ENCODE results near the gene IDE. TPM values are rescaled to one million over a fixed set of nuclear protein-coding genes. Genes with fewer than 3 reads are reported as not detected.

The IDE gene
- total and polyA plus RNA-seq, 2 of the 13 experiments (the other 11 are each of a cell fraction or from before 2014, with no cell fraction given): 16.1 to 52.1 TPM

DNA sequence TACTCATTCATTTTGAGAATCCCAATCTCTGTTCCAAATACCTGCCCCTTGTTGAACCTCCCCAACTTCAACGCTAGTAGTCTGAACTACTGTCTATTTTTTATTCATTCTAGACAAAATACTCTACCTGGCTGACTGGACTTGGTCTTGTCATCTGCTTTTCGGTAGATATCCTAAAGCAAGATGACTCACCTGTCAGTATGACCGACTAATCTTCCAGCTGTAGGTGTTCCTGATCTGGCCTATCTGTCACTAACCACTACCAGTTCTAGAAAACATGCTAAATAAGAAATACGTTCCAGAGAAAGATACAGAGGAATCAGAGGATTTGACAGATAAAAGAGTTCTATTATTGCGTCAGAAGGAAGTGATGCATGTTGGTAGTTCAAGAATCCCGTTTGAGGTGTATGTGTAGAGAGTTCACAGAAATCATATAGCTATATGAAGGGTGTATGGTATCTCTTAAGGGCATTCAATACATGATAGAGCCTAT, 81.1 kb downstream of the IDE start:
- ChIA-PET CTCF (ENCODE audit: low intra/inter-chr PET ratio, low total read pairs) (no interaction called here), POLR2A (no interaction called here)
- Histone ChIP-seq H3K36me3 (replicated peaks in 1 of 2; ENCODE audit: control insufficient read depth in 1 of 2, insufficient read depth in 2 of 2, low read length in 2 of 2) (peaks cover 7 to 48% of the 10 kb centered on the region in 2 experiments), H3K27ac (ENCODE audit: extremely low read length, insufficient read depth, low read length) (no peak overlapping the region), H3K27me3 (ENCODE audit: control insufficient read depth in 1 of 2, insufficient read depth in 2 of 2, low read length in 2 of 2) (no peaks in the 10 kb centered on the region), H3K9ac (ENCODE audit: insufficient read depth, low read depth, low read length) (no peak overlapping the region), H3K4me2 (ENCODE audit: low read depth, low read length) (no peak overlapping the region), H3K4me3 (replicated peaks in 1 of 3; ENCODE audit: insufficient read depth in 1 of 3, low read depth in 2 of 3, low read length in 3 of 3) (no peak overlapping the region), H3K4me1 (ENCODE audit: insufficient read depth, low read length) (no peaks in the 10 kb centered on the region), H4K20me1 (ENCODE audit: insufficient read depth, low read length) (no peaks in the 10 kb centered on the region), H3K79me2 (ENCODE audit: insufficient read depth, low read length) (no peaks in the 10 kb centered on the region), H3K9me3 (ENCODE audit: low read length) (no peaks in the 10 kb centered on the region), H2AFZ (ENCODE audit: low read length) (no peak overlapping the region)
- WGBS (ENCODE audit: low lambda C conversion rate): 95% methylated on average over 6 of the region's 6 CpGs
- no TSS peak for BruUV-seq (replicated peaks)
- FAIRE-seq (no peak), DNase-seq (ENCODE audit: low spot score) (no peak), ATAC-seq (no peak)
- intact Hi-C loops (cut with micrococcal nuclease; ENCODE audit: unreplicated experiment) (no loop called here), in situ Hi-C loops (cut with HindIII; ENCODE audit: extremely low pct_ligation_motif_present, low pct_unique_long_range_greater_than_20kb) (no loop called here)
- TF ChIP-seq KLF6 (CRISPR knock-in tag; IDR thresholded peaks at IDR 0.05): no peak
- no peak for TF ChIP-seq CREB1 (IDR thresholded peaks at IDR 0.05)
- no peak for TF ChIP-seq CREB1 (CRISPR knock-in tag; IDR thresholded peaks at IDR 0.05)
- no peak for TF ChIP-seq ZNF546 (CRISPR knock-in tag; conservative IDR thresholded peaks at IDR 0.05)
- no peak for TF ChIP-seq ZBTB1 (CRISPR knock-in tag; IDR thresholded peaks at IDR 0.05; ENCODE audit: borderline replicate concordance)
- TF ChIP-seq EED (CRISPR knock-in tag; IDR thresholded peaks at IDR 0.05): no peak
- TF ChIP-seq, protein P1, sequence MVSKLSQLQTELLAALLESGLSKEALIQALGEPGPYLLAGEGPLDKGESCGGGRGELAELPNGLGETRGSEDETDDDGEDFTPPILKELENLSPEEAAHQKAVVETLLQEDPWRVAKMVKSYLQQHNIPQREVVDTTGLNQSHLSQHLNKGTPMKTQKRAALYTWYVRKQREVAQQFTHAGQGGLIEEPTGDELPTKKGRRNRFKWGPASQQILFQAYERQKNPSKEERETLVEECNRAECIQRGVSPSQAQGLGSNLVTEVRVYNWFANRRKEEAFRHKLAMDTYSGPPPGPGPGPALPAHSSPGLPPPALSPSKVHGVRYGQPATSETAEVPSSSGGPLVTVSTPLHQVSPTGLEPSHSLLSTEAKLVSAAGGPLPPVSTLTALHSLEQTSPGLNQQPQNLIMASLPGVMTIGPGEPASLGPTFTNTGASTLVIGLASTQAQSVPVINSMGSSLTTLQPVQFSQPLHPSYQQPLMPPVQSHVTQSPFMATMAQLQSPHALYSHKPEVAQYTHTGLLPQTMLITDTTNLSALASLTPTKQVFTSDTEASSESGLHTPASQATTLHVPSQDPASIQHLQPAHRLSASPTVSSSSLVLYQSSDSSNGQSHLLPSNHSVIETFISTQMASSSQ (IDR thresholded peaks at IDR 0.05; ENCODE audit: low read depth): no peak
- TF ChIP-seq, protein P1 (CRISPR knock-in tag; IDR thresholded peaks at IDR 0.05; ENCODE audit: borderline replicate concordance): no peak
- TF ChIP-seq NR1H2 (CRISPR knock-in tag; IDR thresholded peaks at IDR 0.05; ENCODE audit: borderline replicate concordance, low read depth): no peak
- TF ChIP-seq ZNF251 (CRISPR knock-in tag; IDR thresholded peaks at IDR 0.05): no peak
- no peak for TF ChIP-seq SRSF1 (optimal IDR thresholded peaks at IDR 0.05; ENCODE audit: low read depth, low read length)
- TF ChIP-seq CAMTA2 (CRISPR knock-in tag; IDR thresholded peaks at IDR 0.05; ENCODE audit: borderline replicate concordance): no peak
- no peak for TF ChIP-seq ZBTB7B (CRISPR knock-in tag; IDR thresholded peaks at IDR 0.05)
- TF ChIP-seq ZNF674 (CRISPR knock-in tag; IDR thresholded peaks at IDR 0.05; ENCODE audit: low read depth): no peak
- no peak for TF ChIP-seq SMARCE1 (IDR thresholded peaks at IDR 0.05; ENCODE audit: borderline replicate concordance)
- no peak for TF ChIP-seq ZNF331 (CRISPR knock-in tag; IDR thresholded peaks at IDR 0.05)
- TF ChIP-seq, protein P2, sequence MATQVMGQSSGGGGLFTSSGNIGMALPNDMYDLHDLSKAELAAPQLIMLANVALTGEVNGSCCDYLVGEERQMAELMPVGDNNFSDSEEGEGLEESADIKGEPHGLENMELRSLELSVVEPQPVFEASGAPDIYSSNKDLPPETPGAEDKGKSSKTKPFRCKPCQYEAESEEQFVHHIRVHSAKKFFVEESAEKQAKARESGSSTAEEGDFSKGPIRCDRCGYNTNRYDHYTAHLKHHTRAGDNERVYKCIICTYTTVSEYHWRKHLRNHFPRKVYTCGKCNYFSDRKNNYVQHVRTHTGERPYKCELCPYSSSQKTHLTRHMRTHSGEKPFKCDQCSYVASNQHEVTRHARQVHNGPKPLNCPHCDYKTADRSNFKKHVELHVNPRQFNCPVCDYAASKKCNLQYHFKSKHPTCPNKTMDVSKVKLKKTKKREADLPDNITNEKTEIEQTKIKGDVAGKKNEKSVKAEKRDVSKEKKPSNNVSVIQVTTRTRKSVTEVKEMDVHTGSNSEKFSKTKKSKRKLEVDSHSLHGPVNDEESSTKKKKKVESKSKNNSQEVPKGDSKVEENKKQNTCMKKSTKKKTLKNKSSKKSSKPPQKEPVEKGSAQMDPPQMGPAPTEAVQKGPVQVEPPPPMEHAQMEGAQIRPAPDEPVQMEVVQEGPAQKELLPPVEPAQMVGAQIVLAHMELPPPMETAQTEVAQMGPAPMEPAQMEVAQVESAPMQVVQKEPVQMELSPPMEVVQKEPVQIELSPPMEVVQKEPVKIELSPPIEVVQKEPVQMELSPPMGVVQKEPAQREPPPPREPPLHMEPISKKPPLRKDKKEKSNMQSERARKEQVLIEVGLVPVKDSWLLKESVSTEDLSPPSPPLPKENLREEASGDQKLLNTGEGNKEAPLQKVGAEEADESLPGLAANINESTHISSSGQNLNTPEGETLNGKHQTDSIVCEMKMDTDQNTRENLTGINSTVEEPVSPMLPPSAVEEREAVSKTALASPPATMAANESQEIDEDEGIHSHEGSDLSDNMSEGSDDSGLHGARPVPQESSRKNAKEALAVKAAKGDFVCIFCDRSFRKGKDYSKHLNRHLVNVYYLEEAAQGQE (IDR thresholded peaks at IDR 0.05; ENCODE audit: borderline replicate concordance in 1 of 2, low read depth in 1 of 2, low read length in 2 of 2): no peak
- no peak for TF ChIP-seq ZNF232 (CRISPR knock-in tag; IDR thresholded peaks at IDR 0.05; ENCODE audit: borderline replicate concordance)

Data from HepG2 (cell line).